ENCODE measurements around the gene SUN1. TPM values are rescaled to one million over a fixed set of nuclear protein-coding genes. Genes with fewer than 3 reads are reported as not detected.

SUN1 gene
- polyA plus RNA-seq, 1 of the 3 experiments (the other 2 are of a cell fraction), result 369 TPM

DNA sequence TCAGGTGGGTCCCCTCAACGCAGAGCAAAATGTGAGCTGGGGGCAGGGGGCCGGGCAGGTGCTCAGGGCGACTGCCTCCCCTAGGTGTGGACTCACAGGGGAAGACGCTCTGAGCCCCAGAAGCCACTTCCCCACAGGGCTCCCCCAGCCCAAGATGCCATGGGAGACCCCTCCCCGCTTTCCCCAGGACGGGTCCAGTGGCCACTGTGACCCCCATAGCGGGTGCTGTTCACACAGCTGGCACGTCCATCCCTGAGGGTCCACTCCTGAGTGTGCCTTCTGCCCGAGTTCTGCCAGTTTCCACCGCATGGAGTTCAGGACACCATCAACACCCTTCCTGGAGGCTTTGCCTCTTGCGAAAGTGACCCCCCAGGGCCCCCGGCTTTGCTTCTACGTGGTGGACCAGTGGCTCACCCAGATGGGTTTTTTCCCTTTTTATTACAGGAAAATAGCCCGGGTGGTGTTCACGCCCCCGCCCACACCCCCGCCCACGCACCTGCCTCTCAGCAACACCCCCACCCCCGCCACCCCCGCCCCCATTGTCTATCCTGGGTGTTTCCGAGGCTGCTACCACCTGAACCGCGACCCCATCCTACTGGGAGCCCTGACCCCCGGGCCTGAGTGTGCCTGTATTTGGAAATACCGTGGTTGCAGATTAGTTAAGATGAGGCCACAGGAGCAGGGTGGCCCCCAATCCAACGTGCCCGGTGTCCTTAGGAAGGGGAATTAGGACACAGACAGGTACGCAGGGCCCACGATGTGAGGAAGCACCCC, 90.2 kb downstream of the SUN1 start:
- WGBS (ENCODE audit: low lambda C conversion rate), result 81% methylated on average over 25 of the region's 29 CpGs
- H3K9me3 ChIP-seq, result no peaks in the 10 kb centered on the region
- H3K9ac ChIP-seq, result no peak overlapping the region
- H3K4me1 ChIP-seq (ENCODE audit: control insufficient read depth in 1 of 2, insufficient read depth in 2 of 2, low read depth in 1 of 2, low read length in 1 of 2), result peaks cover 0 to 5% of the 10 kb centered on the region in 2 experiments; a peak in 1 of 4 replicates
- H3K36me3 ChIP-seq (replicated peaks in 1 of 2; ENCODE audit: control insufficient read depth in 1 of 2, insufficient read depth in 2 of 2, low read length in 1 of 2), result no peaks in the 10 kb centered on the region
- no peak for DNase-seq
- H3K4me3 ChIP-seq (ENCODE audit: low read depth in 2 of 2, low read length in 1 of 2), result no peak overlapping the region
- no peak overlapping the region for H2AFZ ChIP-seq (ENCODE audit: low read depth)
- ChIA-PET CTCF (interaction anchor here (1.6 to 4.0 kb wide), 3 partner anchors 13 to 42 kb away, joined by 4 to 28 read pairs (median 4); partner anchors contain the start of gene ADAP1), POLR2A (no interaction called here)
- H4K20me1 ChIP-seq (ENCODE audit: insufficient read depth), result no peaks in the 10 kb centered on the region
- H3K79me2 ChIP-seq (ENCODE audit: insufficient read depth), result no peaks in the 10 kb centered on the region
- H3K27me3 ChIP-seq (ENCODE audit: insufficient read depth), result no peaks in the 10 kb centered on the region
- no peak overlapping the region for H3K27ac ChIP-seq (ENCODE audit: low read depth in 2 of 2, low read length in 1 of 2)
- no peaks in the 10 kb centered on the region for H3K9me2 ChIP-seq
- H3K4me2 ChIP-seq, result no peak overlapping the region
- TF ChIP-seq, protein P1, sequence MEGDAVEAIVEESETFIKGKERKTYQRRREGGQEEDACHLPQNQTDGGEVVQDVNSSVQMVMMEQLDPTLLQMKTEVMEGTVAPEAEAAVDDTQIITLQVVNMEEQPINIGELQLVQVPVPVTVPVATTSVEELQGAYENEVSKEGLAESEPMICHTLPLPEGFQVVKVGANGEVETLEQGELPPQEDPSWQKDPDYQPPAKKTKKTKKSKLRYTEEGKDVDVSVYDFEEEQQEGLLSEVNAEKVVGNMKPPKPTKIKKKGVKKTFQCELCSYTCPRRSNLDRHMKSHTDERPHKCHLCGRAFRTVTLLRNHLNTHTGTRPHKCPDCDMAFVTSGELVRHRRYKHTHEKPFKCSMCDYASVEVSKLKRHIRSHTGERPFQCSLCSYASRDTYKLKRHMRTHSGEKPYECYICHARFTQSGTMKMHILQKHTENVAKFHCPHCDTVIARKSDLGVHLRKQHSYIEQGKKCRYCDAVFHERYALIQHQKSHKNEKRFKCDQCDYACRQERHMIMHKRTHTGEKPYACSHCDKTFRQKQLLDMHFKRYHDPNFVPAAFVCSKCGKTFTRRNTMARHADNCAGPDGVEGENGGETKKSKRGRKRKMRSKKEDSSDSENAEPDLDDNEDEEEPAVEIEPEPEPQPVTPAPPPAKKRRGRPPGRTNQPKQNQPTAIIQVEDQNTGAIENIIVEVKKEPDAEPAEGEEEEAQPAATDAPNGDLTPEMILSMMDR (IDR thresholded peaks at IDR 0.05), result no peak
- TF ChIP-seq TCF12 (IDR thresholded peaks at IDR 0.05) (no peak), MXI1 (IDR thresholded peaks at IDR 0.05; ENCODE audit: low read depth, low read length) (no peak), POLR2AphosphoS5 (IDR thresholded peaks at IDR 0.05; ENCODE audit: low read depth, low read length) (no peak), FOSL2 (IDR thresholded peaks at IDR 0.05; ENCODE audit: borderline replicate concordance, low read depth) (no peak), CHD2 (IDR thresholded peaks at IDR 0.05; ENCODE audit: low read length, partially characterized antibody) (no peak), FOXJ3 (CRISPR knock-in tag; IDR thresholded peaks at IDR 0.05) (no peak), EZH2phosphoT487 (IDR thresholded peaks at IDR 0.05; ENCODE audit: borderline replicate concordance, low read depth) (no peak), GATA2 (CRISPR knock-in tag; IDR thresholded peaks at IDR 0.05) (no peak), TEAD4 (IDR thresholded peaks at IDR 0.05; ENCODE audit: borderline replicate concordance, insufficient read depth) (no peak), IRF3 (IDR thresholded peaks at IDR 0.05; ENCODE audit: low read depth, low read length) (no peak), RFX5 (IDR thresholded peaks at IDR 0.05; ENCODE audit: low read length) (no peak), RXRA (IDR thresholded peaks at IDR 0.05; ENCODE audit: borderline replicate concordance, low read depth) (no peak), EP300 (IDR thresholded peaks at IDR 0.05; ENCODE audit: borderline replicate concordance in 1 of 2, low read depth in 1 of 2, low read length in 1 of 2) (no peak), NFIC (IDR thresholded peaks at IDR 0.05; ENCODE audit: borderline replicate concordance) (no peak), TAF1 (IDR thresholded peaks at IDR 0.05; ENCODE audit: borderline replicate concordance, low read depth, low read length) (no peak)
- TF ChIP-seq, protein P2, sequence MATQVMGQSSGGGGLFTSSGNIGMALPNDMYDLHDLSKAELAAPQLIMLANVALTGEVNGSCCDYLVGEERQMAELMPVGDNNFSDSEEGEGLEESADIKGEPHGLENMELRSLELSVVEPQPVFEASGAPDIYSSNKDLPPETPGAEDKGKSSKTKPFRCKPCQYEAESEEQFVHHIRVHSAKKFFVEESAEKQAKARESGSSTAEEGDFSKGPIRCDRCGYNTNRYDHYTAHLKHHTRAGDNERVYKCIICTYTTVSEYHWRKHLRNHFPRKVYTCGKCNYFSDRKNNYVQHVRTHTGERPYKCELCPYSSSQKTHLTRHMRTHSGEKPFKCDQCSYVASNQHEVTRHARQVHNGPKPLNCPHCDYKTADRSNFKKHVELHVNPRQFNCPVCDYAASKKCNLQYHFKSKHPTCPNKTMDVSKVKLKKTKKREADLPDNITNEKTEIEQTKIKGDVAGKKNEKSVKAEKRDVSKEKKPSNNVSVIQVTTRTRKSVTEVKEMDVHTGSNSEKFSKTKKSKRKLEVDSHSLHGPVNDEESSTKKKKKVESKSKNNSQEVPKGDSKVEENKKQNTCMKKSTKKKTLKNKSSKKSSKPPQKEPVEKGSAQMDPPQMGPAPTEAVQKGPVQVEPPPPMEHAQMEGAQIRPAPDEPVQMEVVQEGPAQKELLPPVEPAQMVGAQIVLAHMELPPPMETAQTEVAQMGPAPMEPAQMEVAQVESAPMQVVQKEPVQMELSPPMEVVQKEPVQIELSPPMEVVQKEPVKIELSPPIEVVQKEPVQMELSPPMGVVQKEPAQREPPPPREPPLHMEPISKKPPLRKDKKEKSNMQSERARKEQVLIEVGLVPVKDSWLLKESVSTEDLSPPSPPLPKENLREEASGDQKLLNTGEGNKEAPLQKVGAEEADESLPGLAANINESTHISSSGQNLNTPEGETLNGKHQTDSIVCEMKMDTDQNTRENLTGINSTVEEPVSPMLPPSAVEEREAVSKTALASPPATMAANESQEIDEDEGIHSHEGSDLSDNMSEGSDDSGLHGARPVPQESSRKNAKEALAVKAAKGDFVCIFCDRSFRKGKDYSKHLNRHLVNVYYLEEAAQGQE (IDR thresholded peaks at IDR 0.05; ENCODE audit: low read depth, low read length), result no peak
- H3F3A ChIP-seq (replicated peaks; ENCODE audit: insufficient read depth), result no peaks in the 10 kb centered on the region
